Measurements from ENCODE around the gene TEX29.

Gene TEX29

DNA sequence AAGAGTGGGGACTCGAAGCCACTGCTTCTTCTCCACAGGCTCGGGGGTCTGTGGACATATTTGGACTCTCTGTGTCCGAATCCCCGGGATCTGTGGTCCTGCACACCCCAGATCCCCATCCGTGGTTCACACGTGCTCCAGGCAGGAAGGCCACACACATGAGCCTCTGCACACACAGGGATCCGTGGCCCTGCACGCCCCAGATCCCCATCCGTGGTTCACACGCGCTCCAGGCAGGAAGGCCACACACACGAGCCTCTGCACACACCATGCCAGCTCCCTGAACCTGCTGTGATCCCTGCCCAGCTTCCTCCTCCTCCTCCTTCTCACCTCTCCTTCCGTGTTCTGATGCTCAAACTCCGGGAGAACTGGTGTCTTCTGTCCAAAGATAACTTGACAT lies 3.1 kb downstream of the TEX29 start:
- DNase-seq = no peak

DNA sequence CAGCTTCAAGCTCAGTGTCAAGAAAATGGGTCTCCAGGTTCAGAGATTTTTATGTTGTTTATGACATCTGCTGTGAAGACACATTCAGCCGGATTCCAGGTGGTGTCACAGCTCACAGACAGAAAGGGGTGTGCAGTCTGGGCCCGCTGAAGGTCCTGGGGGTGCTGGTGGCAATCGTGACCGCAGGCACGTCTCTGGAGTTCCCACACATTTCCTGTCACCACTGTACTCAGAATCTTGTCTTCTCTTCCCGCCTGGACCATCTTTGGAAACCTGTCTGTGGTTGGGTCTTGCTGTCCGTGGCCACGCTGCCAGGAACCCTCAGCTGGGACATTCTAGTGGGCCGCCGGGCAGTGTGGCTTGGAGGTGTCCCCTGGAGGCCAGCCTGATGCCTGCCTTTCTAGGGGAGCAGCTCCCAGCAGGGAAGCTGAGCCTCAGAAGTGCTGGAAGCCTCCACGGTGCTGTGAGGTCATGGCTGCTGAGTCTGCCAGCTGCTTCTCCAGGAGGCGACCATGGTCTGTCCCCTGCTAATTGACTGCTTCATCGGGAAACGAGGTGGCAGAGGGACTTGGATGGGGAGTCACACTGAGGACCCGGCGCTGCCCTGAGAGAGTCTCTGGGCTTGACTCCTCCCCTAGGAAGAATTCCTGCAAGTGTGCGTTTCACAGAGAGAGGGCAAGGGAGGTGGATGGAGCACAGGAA lies 3.7 kb downstream of the TEX29 start:
- DNase-seq = no peak

DNA sequence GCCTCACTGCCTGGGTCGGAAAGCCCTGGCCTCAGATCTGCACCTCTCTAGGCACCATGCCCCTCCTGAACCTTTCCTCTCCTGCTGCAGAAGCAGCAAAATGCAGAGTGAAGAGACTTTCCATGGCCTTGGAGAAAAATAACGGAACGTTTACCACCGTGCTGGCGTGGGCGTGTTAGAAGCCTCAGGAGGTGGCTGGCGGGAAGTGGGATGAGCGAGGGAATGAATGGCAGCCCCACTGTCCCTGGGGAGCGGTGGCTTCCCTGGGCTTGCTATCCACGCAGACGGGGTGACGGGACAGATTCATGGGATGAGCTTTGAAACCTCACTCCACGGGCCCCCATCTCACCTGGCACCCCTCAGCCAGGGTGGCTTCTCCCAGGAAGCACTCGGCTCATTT lies 4.3 kb downstream of the TEX29 start:
- DNase-seq = no peak

DNA sequence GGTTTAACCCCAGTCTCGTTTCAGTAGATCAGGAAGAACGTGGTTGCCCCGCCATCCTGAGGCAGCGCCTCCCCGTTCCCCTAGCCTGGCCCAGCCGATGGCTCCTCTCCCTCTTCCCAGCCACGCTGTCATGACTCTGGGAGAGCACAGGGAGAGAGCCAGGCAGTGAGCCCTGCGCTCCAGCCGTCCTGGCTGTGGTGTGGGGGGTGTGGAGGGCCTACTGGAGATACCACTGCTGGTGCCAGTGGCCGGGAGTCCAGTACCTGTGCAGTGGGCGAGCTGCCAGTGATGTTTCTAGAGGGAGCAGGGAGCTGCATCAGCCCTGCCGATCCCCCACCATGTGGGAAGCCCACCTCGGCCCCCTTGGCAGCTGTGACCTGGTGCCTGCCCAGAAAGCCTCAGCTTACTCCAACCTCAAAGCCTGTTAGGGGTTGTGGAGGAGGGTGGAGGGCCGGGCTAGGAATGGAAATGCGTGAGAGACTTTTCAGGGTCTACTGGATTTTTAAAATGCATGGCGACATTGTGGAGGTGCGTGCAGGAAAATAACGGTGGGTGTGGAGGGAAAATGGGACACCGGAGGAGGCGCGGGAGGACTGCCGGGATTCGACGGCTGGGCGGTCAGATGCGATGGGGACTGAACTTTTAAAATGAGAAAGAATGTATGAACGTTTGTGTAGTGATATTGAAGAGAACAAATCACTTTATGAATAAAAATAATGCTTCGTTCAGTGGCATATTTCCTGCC lies 4.9 kb downstream of the TEX29 start:
- no peak for DNase-seq

DNA sequence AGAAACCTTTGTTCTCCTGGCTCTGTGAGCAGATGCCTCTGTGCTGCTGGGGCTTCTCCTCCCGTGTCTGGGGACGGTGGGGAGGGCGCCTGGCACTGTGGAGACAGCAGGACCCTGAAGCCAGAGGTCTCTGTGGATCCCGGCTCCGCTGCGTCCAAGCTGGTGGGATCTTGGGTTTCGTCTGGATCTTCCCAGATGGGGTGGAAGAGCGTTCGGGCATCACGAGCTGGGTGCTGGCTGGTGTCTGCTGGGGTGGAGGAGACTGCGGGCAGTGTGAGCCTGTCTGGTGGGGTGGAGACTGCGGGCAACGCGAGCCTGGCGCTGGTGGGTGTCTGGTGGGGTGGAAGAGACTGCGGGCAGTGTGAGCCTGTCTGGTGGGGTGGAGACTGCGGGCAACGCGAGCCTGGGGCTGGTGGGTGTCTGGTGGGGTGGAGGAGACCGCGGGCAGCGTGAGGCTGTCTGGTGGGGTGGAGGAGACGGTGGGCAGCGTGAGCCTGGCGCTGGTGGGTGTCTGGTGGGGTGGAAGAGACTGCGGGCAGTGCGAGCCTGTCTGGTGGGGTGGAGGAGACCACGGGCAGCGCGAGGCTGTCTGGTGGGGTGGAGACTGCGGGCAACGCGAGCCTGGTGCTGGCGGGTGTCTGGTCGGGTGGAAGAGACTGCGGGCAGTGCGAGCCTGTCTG lies 5.6 kb downstream of the TEX29 start:
- no peak for DNase-seq

DNA sequence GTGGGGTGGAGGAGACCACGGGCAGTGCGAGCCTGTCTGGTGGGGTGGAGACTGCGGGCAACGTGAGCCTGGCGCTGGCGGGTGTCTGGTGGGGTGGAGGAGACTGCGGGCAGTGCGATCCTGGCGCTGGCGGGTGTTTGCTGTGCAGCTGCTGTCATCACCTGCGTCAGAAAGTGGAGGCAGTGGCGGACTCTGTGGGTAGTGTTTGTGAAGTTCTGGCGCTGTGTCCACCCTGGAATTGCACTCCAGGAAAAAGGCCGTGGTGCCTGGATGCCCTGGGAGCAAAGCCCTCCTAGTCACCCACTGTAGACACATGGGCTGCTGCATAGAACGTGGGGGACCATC lies 6.2 kb downstream of the TEX29 start:
- no peak for DNase-seq

DNA sequence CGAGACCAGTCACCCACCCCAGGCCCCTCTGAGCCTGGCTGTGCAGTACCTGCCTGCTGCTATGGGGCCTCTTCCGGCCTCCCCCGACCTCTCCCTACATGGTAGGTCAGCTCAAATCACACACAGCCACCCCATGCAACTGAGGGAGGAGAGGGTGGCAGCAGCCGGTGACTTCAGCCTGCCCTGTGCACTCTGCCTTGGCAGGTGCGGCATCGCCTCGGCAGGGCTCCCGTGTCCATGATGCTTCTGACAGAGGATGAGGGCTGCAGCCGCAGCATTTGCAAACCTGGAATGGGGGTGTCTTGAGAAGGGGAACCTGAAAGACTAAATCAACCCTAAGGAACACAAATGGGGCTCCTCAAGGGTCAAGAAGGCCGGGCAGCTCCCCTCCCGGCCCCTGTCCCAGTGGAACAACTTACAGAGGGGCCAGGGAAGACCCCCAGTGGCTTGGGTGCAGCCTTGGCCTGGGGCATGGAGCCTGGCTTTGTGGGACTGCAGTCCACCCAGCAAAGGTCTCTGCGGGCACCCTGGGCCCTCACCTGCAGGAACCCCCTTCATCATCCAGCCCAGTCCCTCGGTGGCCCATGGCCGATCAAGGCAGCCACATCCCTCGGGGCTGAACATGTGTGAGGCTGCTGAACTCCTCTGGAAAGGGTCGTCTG lies 6.7 kb downstream of the TEX29 start:
- no peak for DNase-seq

DNA sequence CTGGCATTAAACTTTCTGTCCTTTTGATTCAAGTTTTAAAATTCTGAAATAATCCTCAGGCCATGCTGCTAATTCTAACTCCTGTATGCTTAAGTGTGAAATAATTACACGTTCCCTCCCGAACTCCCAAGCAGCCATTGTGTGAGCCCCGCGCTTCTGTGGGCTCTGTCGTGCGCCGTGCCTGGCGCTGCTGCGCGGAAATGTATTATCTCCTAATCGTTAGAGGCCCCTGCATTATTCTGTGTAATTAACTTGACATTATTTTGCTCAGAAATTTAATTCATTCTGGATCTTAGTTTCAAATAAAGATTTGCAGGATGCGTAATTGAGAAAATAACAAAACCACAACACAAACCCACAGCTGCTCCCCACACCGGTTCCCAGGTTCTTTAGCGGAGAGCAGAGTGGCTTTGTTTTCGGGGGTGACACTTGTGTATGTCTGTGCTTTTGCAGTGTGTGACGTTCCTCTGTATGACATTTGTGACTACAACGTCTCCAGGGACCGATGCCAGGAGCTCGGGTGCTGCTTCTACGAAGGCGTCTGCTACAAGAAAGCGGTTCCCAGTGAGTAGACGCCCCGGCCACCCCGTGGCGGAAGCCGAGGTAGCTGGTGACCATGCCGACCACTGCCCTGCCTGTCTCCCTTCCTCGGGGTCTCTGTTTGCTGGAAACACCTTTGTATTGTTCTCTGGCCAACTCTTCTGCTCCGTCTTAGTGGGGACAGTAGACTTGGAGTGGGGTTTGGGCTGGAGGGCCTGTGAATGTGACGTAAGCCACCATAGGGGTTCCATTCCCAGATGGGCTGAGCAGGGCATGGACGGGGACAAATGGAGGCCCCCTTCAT lies 7.5 kb downstream of the TEX29 start:
- DNase-seq = no peak

DNA sequence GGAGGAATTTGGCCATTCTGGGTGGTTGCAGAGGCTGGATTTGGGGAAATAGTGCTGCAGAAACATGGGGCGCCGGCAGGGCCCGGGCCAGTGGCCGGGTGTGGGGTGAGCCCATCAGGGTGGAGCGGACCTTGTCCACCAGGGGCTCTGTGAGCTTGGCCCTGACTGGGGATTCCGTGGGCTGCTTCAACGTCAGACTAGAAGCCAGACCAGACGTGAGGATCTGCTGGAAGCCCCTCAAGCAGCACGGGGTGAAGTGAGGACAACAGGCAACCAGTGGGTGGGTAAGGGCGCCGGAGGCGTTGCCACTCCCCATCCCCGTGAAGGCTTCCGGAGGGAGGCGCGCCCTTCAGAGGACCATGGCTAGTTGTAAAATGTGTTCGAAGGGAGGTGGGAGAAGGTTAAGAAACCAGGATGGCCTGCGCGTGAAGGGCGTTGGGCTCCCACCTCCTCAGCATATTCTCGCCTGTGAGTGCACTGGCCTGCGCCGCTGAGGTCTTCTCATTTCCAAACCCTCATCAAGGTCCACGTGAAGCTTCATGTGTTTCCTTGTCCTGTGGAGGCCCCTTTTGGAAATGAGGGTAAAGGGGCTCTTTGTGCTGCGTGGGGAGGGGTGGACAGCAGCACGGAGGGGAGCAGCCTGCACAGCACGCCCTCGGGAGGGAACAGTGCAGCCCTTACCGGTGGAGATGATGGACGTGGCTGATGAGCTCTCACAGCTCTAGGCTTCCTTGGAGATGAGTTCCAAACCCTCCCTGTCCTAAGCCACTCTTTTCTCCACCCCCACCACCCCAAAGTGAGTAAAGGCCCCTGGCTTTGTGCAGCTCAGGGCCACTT lies 8.3 kb downstream of the TEX29 start:
- DNase-seq = no peak

DNA sequence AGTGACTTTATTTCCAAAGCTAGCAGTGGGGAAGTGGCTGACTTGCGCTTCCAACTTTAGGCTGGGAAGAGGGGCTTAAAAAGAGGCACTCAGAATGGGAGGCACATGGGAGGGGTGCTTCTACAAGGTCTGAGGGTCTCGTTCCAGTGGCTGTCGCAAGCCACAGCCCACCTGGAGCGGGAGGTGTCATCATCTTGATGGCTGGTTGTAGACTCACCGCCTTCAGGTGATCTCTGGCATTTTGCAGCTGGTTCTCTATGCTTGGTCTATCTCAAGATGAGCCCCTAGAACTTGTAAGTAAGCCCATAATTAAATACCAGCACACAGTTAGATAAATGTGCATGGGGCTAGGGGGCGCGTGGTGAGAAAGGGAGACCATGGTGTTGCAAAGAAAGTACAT lies 9.2 kb downstream of the TEX29 start:
- no peak for DNase-seq

DNA sequence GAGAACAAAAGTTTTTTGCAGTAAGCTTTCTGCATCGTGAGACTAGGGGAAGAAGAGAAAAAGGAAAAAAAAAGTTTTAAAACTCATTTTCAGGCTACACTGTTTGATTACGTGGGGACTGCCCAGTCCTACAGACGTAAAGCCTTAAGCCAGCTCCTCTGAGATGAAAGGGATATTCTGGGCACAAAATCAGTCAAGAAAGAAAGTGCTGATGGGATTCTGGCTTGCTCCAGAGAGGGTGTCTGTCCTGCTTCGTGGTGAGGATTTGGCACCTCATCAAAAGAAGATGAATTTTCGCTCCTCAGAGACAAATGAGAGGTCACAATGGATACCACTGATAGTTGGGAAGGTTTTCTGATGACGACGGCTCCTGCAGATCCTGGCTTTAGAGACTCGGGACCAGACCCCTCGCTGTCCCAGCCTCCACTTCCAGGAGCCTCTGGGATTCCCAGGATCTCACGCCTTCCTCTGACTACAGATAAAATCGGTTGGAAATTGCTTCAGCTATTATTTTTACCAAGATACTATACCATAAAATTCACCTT lies 9.7 kb downstream of the TEX29 start:
- DNase-seq = no peak

DNA sequence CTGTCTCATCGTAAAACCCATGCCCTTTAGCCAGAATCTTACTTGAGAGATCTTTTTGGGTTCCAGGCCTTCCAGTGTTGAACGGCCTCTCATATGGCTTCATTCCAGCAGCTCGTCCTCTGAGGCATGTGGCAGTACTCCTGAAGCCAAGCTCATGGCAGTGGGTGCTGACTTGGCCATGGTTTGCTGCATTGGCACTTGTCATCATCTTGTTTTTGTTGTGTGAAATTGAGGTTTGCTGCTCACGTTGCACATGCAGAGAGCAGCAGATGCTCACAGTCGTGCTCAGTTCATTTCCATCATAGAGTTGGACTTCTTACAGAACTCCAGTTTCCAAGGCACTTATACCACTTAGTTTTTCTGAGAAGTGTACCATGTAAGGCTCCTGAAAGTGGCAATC lies 14.9 kb downstream of the TEX29 start:
- DNase-seq = no peak

DNA sequence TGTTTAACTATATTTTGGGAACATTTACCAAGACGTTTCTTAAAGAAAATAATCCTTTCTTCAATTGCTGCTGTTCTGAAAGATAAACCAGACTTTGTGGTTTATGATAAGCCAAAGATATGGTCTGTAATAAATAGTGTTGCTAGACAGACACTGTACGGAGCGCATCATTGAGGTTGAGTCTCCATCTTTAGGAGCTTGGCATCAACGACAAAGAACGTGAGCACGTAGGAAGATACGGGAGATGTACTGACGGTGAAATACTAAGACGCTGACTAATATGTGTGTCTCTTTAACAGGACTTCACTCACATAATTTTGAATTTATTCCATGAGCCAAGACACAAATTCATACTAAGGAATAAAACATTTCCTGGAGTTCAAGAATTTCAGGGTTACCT lies 16.2 kb downstream of the TEX29 start:
- DNase-seq = no peak

DNA sequence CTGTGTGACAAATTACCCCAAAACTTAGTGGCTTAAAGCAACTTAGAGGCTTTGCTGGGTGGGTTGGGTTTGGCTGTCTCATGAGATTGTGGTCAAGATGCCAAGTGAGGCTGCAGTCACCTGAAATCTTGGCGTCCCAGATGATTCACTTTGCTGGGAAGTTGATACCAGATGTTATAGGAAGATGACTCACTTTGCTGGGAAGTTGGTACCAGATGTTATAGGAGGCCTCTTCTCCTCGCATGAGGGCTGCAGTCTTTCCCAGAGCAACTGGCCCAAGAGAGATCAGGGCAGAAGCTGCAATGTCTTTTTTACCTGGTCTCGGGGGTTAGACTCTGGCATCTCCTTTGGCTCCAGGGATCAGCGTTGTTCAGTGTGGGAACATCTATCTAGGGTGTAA lies 16.8 kb downstream of the TEX29 start:
- DNase-seq = no peak

DNA sequence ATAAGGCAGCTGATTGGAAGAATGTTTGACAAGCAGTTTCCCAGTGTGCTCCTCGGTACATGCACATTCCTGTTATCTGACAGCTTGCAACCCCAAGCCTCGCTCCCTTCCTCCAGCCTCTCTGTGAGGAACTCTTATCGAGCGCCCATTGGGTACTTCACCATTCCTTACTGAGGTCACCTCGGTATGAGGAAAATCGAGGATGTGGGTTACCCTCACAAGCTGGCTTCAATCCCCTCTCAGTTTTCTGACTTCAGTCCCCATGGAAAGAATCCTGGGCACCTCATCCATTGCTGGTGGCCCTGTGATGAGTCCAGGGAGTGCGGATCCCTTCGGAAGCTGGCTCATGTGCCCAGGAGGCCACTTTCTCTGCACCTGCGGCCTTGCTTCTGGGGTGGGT lies 17.3 kb downstream of the TEX29 start:
- DNase-seq = no peak

DNA sequence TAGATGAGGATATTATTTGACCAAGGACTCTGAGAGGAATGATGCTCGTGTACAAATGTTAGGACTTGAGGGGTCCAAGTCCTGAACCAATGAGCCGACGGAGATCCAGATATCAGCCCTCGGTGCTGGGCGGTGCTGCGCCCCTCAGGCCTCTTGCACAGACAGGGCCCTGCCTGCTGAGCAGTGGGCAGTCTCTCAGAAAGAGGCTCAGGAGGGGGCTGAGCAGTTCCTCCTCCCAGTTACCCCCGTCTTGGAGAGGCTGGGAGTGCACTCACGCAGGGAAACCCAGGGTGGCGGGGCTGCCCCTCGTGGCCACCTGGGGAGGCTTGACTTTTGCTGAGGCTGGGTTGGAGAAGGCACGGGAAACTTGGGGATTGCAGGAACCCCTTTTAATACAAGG lies 18.4 kb downstream of the TEX29 start:
- no peak for DNase-seq

DNA sequence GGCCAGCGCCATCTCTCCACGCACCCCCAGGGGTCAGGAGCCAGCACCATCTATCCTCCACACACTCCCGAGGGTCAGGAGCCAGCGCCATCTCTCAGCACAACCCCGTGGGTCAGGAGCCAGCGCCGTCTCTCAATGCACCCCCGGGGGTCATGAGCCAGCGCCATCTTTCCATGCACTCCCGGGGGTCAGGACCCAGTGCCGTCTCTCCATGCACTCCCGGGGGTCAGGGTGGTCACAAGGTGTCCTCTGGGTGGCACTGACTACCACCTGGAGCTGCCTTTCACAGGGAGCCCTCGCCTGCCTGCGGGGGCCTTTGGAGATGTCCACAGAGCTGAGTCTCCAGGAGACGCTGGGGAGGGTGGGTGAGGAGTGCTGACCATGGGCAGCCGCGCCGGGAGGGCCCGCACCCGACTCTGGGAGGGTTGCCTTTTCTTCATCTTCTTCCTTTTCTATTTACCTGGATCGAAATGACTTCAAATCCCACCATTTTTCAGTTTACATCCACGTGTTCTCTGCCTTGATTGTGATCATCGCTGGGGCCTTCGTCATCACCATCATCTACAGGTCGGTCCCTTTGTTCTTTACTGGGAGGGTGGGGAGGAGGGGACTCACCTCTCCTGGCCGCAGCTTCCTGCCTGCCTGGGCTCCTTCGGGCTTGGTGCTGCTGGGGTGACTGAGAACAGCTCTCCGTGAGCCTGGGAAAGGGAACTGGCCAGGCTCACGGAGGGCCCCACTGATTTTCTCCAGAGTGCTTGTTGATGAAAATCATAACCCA lies 19.1 kb downstream of the TEX29 start:
- DNase-seq = no peak

DNA sequence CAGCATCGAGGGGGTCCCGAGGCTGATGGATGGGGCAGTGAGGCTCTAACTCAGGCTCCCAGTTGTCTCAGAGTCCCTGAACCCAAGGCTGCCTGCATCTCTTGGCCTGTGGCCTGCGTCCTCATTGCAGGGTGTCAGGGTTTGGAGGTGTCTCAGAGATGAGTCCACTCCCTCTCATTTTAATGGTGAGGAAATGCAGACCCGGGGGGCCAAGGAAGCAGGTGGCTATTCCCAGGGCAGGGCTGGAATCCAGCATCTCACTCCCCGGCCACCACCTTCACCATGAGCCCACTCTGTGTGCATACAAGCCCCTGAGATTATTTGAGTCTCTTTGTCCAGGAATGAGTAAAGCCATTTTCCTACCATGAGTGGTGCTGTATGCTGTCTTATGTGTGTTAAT lies 21.4 kb downstream of the TEX29 start:
- DNase-seq = no peak

DNA sequence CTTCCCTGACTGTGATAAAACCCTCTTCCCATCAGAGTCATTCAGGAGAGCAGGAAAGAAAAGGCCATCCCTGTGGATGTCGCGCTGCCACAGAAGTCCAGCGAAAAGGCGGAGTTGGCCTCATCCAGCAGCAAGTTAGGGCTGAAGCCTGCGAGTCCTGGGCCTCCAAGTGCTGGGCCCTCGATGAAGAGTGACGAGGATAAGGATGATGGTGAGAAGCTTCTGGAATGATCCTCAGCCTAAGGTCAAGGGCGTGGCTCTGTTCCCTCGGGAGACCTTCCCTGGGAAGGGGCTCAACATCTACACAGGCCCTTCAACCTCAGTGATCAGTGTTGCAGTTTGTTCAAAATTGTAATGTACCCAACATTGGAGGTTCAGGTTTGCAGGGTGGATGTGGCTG lies 22.3 kb downstream of the TEX29 start:
- no peak for DNase-seq

DNA sequence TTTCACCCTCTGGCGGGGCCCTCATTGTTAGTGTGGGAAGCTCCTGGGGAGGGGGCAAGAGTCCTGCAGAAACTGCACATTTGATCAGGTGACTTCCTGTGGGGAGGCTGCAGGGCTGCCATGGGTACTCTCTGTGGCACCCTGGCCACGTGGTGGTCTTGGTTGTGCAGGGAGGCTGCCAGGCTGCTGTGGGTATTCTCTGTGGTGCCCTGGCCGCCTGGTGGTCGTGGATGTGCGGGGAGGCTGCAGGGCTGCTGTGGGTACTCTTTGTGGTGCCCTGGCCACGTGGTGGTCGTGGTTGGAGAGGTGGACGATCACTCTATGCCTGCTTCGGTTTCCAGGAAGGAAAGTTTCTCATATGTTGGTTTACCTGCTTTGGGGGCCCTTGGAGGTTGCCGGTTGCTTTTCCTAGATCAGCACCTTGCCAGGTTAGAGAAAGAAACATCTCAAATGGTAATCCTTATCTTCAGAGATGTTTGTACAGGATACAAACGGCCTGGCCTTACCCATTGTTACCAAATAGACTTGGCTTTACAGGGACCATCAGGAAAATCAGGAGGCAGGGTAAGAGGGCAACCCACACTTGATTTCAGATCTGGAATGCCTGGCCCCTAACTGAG lies 22.9 kb downstream of the TEX29 start:
- DNase-seq = no peak

All from NCI-H1436 treated with DMSO at 0.1 percent for 48 hours (cell line).